ENCODE data around the gene TSGA10. TPM values are rescaled to one million over a fixed set of nuclear protein-coding genes. Genes with fewer than 3 reads are reported as not detected.
"Not testable (repeated sequence)": the region's sequence is repeated elsewhere in the genome, so short reads cannot be mapped to it uniquely, and the experiment has no call there.

Gene TSGA10
- 5.0 and 5.9 TPM in 2 replicates for total RNA-seq

- intact Hi-C loops (cut with micrococcal nuclease): loop anchor here (1.0 to 10.0 kb wide), 11 partner anchors 14 to 1850 kb away; partner anchors contain the start of genes C2orf15, COA5, MITD1 and MRPL30
Measured at GRCh38 chr2:99154643-99155536, at the start of gene TSGA10, which contains the start of gene LIPT1. TSGA10 (minus strand) TSS chr2:99154942; CDS start chr2:99109439, 45,503 bp downstream. LIPT1 (plus strand) TSS chr2:99154967; CDS start chr2:99161958, 6,991 bp downstream.

- intact Hi-C loops (cut with micrococcal nuclease): no loop called here
Measured at GRCh38 chr2:99201959-99202678, 47.4 kb upstream of the TSGA10 start.

GRCh38 chr2:99200076-99200800, 45.5 kb upstream of the TSGA10 start:
- intact Hi-C loops (cut with micrococcal nuclease): no loop called here

GRCh38 chr2:99198103-99198841, 43.5 kb upstream of the TSGA10 start:
- intact Hi-C loops (cut with micrococcal nuclease): no loop called here

GRCh38 chr2:99192364-99192763, 37.6 kb upstream of the TSGA10 start:
- intact Hi-C loops (cut with micrococcal nuclease): not testable (repeated sequence)

GRCh38 chr2:99190548-99190947, 35.8 kb upstream of the TSGA10 start:
- intact Hi-C loops (cut with micrococcal nuclease): no loop called here

- intact Hi-C loops (cut with micrococcal nuclease): no loop called here
Measured at GRCh38 chr2:99188357-99188756, 33.6 kb upstream of the TSGA10 start.

- intact Hi-C loops (cut with micrococcal nuclease): no loop called here
Measured at GRCh38 chr2:99187011-99187410, 32.3 kb upstream of the TSGA10 start.

- intact Hi-C loops (cut with micrococcal nuclease): loop anchor here (5.0 kb wide), 1 partner anchor 413 kb away; no protein-coding TSS in a partner anchor
Measured at GRCh38 chr2:99184811-99185210, 30.1 kb upstream of the TSGA10 start.

GRCh38 chr2:99183025-99183424, 28.3 kb upstream of the TSGA10 start:
- intact Hi-C loops (cut with micrococcal nuclease): loop anchor here (5.0 kb wide), 1 partner anchor 411 kb away; no protein-coding TSS in a partner anchor

GRCh38 chr2:99181624-99182000, 26.9 kb upstream of the TSGA10 start:
- intact Hi-C loops (cut with micrococcal nuclease): loop anchor here (1.0 to 5.0 kb wide), 8 partner anchors 26 to 1537 kb away; partner anchors contain the start of genes C2orf15, COA5, PDCL3 and REV1

GRCh38 chr2:99180755-99181623, 26.2 kb upstream of the TSGA10 start, which contains the start of the genes MITD1 and MRPL30:
MITD1 (minus strand) TSS chr2:99181058; CDS start chr2:99180981, 77 bp downstream.
MRPL30 (plus strand) TSS chr2:99181184; CDS start chr2:99186204, 5,020 bp downstream.
- intact Hi-C loops (cut with micrococcal nuclease): loop anchor here (1.0 to 5.0 kb wide), 8 partner anchors 26 to 1536 kb away; partner anchors contain the start of genes C2orf15, COA5, PDCL3 and REV1

- intact Hi-C loops (cut with micrococcal nuclease): no loop called here
Measured at GRCh38 chr2:99171377-99172140, 16.8 kb upstream of the TSGA10 start.

- intact Hi-C loops (cut with micrococcal nuclease): no loop called here
Measured at GRCh38 chr2:99169534-99169933, 14.8 kb upstream of the TSGA10 start.

- intact Hi-C loops (cut with micrococcal nuclease): no loop called here
Measured at GRCh38 chr2:99166218-99166617, 11.5 kb upstream of the TSGA10 start.

- intact Hi-C loops (cut with micrococcal nuclease): loop anchor here (10.0 kb wide), 4 partner anchors 695 to 1845 kb away; partner anchors contain the start of genes PDCL3, RPL31 and VWA3B
Measured at GRCh38 chr2:99159594-99159993, 4.9 kb upstream of the TSGA10 start.

- intact Hi-C loops (cut with micrococcal nuclease): loop anchor here (10.0 kb wide), 4 partner anchors 694 to 1846 kb away; partner anchors contain the start of genes PDCL3, RPL31 and VWA3B
Measured at GRCh38 chr2:99158599-99158998, 3.9 kb upstream of the TSGA10 start.

- intact Hi-C loops (cut with micrococcal nuclease): loop anchor here (10.0 kb wide), 4 partner anchors 692 to 1848 kb away; partner anchors contain the start of genes PDCL3, RPL31 and VWA3B
Measured at GRCh38 chr2:99156891-99157290, 2.1 kb upstream of the TSGA10 start.
